A549 (cell line): Measurements from ENCODE around the gene PAK3.

ENCODE experiments used
- CEBPB ChIP-seq, 2 experiments: fragments of >200 bp in 1 of 2; sonication (Bioruptor Twin) in 1 of 2; formaldehyde crosslinking in 1 of 2; IDR thresholded peaks; 2 replicates each; pipeline ENCODE4 v1.6.1; 2012 to 2016
- TF ChIP-seq, protein P1 (sequence below): IDR thresholded peaks from 2 replicates; pipeline ENCODE4 v1.6.1; 2012
- TF ChIP-seq, protein P2 (sequence below): fragments of >200 bp; sonication (Bioruptor Twin); formaldehyde crosslinking; IDR thresholded peaks from 3 replicates; pipeline ENCODE4 v1.5.1; 2016

DNA sequence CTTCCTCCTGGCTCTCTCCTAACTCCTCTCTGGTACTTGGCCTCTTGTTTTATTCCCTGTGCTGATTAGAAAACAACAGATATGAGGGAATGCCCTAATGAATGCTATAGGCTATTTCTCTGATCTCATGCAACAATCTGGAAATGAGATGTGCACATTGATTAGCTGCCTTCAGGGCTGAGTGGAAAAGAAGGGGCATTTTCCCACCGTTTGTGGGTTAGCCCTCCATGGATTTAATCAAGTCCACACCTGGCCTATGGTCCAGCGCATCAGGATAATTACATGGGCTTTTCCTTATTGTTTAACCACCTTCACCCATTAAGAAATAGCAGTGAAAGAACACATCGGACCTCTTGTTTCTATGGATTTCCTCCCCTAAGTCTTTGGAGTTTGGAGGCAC is 104.3 kb downstream of the PAK3 start:
- TF ChIP-seq, protein P1, sequence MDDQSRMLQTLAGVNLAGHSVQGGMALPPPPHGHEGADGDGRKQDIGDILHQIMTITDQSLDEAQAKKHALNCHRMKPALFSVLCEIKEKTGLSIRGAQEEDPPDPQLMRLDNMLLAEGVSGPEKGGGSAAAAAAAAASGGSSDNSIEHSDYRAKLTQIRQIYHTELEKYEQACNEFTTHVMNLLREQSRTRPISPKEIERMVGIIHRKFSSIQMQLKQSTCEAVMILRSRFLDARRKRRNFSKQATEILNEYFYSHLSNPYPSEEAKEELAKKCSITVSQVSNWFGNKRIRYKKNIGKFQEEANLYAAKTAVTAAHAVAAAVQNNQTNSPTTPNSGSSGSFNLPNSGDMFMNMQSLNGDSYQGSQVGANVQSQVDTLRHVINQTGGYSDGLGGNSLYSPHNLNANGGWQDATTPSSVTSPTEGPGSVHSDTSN: no peak
- TF ChIP-seq, protein P2, sequence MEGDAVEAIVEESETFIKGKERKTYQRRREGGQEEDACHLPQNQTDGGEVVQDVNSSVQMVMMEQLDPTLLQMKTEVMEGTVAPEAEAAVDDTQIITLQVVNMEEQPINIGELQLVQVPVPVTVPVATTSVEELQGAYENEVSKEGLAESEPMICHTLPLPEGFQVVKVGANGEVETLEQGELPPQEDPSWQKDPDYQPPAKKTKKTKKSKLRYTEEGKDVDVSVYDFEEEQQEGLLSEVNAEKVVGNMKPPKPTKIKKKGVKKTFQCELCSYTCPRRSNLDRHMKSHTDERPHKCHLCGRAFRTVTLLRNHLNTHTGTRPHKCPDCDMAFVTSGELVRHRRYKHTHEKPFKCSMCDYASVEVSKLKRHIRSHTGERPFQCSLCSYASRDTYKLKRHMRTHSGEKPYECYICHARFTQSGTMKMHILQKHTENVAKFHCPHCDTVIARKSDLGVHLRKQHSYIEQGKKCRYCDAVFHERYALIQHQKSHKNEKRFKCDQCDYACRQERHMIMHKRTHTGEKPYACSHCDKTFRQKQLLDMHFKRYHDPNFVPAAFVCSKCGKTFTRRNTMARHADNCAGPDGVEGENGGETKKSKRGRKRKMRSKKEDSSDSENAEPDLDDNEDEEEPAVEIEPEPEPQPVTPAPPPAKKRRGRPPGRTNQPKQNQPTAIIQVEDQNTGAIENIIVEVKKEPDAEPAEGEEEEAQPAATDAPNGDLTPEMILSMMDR: no peak
- no peak for TF ChIP-seq CEBPB (IDR thresholded peaks at IDR 0.05)
